AG10803 (cell line): Measurements from ENCODE around the gene PLSCR1.

Experiments used
- DNase-seq: peaks from one replicate; pipeline ENCODE4 v3.0.0; 2010; ENCODE audit warnings: low read depth
- H3K4me3 ChIP-seq: 2 replicates; pipeline ENCODE4 v1.5.1; 2011; ENCODE audit warnings: mild to moderate bottlenecking, low read length, control low read depth
- CTCF ChIP-seq: conservative IDR thresholded peaks from 2 replicates; pipeline ENCODE4 v1.5.1; 2011; ENCODE audit warnings: mild to moderate bottlenecking, low read length, control low read depth, inconsistent platforms

The PLSCR1 gene

GRCh38 chr3:146542978-146543377 lies 1.4 kb downstream of the PLSCR1 start:
- no peak for DNase-seq
- no peak for TF ChIP-seq CTCF
- H3K4me3 ChIP-seq = peak overlapping the region; percentile 73

- peak; percentile 50 for DNase-seq
- TF ChIP-seq CTCF = no peak
- no peak overlapping the region for H3K4me3 ChIP-seq
Observed at GRCh38 chr3:146542179-146542578, 2.2 kb downstream of the PLSCR1 start.

GRCh38 chr3:146540978-146541377 lies 3.4 kb downstream of the PLSCR1 start:
- no peak overlapping the region for H3K4me3 ChIP-seq
- TF ChIP-seq CTCF = no peak

GRCh38 chr3:146540236-146540635 lies 4.2 kb downstream of the PLSCR1 start:
- no peak overlapping the region for H3K4me3 ChIP-seq
- no peak for DNase-seq
- TF ChIP-seq CTCF = no peak

More at GRCh38 chr3:146540978-146541377, 3.4 kb downstream of the PLSCR1 start:
- no peak for DNase-seq

- TF ChIP-seq CTCF = no peak
- no peak overlapping the region for H3K4me3 ChIP-seq
- DNase-seq = no peak
Observed at GRCh38 chr3:146539315-146539714, 5.1 kb downstream of the PLSCR1 start.

GRCh38 chr3:146537603-146538002 lies 6.8 kb downstream of the PLSCR1 start:
- H3K4me3 ChIP-seq = no peak overlapping the region
- DNase-seq = no peak
- no peak for TF ChIP-seq CTCF

GRCh38 chr3:146536681-146537080 lies 7.7 kb downstream of the PLSCR1 start:
- no peak for TF ChIP-seq CTCF
- no peak overlapping the region for H3K4me3 ChIP-seq
- peak; percentile 65 for DNase-seq
